NCI-H2107 (cell line): Measurements from ENCODE around the gene ELMO1.
A peak's percentile ranks its signal among the peaks of the same experiment; 100 is the strongest.

Source experiments
- DNase-seq: peaks from one replicate; lab custom pipeline; 2025; lab: John Stamatoyannopoulos, UW

Gene ELMO1

DNA sequence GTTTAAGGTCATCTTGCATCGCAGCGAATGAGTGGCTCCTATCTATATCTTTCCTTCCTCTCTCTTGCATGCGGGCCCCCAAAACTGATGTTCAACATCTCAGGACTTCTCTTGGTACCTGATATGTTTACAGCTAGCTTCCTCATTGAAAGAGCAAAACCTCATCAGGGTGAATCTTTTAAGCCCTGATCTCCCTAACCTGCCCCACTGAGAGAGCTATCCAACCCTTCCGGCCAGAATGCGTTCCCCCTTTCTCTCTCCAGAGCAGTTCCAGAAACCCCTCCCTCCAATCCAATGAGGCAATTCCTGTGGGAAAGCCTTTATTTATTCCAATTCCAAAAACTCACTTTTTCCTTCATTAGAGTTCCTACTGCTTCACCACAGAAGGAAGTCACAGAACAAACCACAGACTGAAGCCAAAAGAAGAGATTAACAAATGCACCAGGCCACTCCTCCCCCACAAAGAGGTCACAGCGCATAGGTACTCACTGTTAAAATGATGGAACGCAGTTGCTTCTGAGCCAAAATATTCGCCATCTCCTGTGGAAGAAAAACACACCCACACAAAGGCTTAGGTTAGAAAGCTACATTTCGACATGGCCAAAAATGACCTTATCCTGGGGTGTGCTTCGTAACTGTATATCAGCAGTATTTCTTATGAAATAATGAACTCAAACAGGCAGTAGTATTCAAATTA, 232.4 kb downstream of the ELMO1 start:
- DNase-seq, result no peak

DNA sequence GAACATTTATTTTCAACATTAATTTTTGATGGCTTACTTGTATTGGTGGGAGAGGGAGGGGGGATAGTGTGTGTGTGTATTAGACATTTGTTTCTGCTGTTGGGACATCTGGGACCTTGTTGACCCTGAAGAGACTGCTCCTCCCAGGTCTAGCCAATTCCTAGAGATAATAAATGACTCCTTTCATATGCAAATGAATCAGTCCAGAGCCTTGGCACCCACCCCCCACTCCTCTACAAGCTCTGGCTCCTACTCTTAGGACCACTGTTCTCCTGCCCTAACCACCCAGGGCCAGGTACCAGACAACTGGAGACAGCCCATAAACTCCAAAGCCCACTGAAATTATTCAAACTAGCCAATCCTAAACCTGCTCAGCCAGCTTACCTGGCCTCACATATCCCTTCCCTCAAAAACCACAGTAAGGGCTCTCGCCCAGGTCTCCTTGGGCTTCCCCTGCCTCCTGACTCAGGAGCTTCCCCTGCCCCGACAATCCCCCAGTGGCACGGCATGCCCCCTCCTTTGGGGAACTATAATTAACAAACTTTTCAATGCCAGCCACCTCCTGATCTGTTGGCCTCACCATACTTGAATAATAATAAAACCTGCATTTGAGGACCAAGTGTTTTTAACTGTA, 233.3 kb downstream of the ELMO1 start:
- DNase-seq, result no peak

DNA sequence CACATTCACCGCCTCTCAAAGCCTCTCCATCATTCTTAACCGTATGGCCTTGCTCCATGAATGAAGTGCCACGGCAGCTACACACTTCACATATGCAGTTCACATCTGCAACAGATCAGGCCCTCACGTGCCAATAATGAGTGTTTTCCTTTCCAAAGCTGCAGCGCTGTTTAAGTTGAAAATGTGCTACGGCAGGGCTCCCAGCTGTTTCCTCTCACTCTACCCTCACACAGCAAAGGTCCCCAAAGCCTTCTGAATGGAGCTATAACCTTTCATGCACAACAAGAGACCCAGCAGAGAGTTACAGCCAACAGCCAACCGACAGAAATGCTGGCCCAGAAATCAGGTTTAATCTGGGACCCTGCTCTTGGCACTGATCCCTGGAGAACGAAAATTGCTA, 236.1 kb downstream of the ELMO1 start:
- DNase-seq, result no peak

DNA sequence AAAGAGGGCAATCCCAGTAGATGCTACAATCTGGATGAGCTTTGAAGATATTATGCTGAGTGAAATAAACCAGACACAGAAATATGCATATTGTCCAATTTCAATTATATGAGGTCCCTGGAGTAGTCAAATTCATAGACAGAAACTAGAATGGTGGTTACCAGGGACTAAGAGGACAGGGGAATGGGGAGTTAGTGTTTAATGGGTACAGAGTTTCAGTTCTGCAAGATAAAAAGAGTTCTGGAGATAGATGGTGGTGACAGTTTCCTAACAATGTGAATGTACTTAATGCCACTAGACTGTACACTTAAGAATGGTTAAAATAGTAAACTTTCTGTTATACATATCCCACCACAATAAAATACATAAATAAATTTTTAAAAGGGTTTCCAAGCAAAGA, 236.6 kb downstream of the ELMO1 start:
- DNase-seq, result no peak

DNA sequence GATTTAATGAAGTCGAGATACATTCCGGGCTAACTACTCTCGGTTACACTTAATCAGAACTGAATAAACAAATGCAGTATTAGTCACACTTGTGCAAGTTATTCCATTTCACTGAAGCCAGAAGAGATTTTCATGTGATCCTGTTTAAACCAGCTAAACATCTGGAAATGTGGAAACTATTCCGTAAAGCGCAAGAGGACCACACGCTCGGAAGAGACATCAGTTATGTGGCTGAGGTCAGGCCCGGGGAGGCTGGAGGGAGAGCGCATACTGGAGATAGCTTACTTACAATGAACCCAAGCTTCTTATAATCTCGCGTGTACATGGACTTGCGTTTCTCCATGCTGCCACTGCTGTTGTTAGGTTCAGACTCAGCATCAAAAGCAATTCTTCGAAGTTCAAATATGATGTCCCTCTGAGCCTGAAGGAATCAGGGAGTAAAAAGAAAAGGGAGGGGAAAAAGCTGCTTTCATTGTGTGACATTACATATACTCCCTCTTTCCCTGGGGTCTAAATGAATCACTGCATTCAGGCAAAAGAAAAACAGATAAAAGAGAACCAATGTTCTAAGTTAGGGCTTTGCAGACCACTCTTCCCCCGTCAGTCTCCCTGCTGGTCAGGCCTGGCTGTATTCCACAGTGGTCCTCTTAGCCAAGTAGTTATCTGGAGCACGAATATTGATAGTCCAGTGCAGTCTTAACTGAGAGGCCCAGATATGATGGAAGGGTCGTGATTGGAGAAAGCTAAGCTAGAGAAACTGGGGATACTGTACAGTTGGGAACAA, 237.4 kb downstream of the ELMO1 start:
- DNase-seq, result no peak

DNA sequence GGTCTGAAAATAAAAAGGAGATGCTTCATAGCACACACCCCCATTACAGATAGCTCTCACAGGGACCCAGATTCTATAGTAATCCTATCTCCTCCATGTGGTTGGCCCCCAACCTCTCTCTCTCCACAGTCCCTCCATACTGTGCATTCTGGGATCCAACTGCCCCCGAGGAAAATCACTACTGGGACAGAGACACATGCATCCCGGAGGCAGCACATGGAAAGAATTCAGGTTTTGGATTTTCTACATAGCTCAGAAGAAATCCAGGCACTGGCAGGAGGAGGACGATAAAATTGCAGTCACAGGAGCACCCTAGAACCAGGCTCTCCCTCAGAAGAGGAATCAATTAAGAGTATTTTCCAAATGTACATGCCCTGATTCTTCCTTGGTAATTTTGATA, 239.5 kb downstream of the ELMO1 start:
- no peak for DNase-seq

DNA sequence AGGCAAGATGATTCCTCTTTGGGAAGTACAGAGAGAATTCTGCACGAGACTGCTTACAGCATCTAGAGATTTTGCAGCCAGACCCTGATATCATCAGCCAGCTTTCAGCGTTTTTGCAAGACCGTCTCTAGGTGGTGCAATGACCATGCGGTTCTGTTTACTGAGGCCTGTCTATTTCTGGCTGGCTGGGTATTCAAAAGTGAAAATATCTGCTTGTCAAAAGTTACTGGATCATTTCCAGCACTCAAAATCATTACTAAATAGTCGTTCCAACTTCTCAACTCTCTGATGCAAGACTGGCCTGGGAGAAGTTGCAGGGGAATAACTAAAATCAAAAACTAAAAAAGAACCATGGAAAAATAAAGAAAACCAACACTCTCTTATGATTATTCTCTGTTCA, 240.1 kb downstream of the ELMO1 start:
- DNase-seq, result no peak

DNA sequence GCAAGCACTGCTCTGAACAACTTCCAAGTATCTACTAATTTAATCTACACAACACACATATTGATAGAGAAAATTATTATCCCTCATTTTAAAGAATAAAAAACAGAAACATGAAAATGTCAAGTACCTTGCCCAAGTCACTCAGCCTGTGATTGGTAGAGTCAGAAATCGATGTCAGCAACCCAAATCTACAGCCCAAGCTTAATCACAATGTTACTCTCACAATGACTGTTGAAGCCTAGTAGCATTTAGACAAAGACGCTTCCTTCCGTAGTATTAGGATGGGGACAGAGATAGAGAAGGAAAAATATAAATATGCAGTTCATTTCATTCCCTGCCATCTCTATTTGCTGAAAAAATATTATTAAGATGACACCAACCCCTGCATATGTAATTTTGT, 242.5 kb downstream of the ELMO1 start:
- no peak for DNase-seq

DNA sequence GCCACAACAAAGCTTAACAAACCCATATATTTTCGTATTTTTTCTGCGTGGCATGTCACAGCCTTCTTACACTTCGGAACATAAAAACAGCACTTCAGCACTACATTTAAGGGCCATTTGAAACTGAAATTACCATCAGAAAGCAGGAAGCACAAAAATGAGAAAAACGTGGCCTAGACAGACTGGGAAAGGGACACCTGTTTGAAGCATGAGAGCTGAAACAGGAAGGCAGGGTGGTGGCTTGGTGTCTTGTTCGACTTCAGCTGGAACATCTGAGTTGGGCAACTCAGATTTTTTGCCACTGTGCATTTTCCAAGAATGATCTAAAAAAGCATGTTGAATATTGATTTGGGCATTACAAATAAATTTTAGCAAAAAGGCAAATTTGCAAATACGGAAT, 243.2 kb downstream of the ELMO1 start:
- no peak for DNase-seq

DNA sequence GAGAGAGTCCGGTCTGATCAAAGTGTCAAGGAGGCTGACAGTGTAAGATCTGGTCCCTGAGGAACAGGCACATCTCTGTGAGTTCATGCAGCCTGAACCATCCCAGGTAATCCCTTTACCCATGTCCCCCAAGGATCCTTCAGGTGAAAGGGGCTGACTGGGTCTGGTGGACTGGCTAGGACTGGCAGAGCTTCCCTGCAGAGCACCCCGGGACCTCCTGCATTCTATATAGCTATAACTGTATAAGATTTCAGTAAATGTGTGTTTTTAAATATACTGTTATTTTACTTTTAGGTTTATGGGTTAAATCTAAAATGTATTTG, 246.8 kb downstream of the ELMO1 start:
- DNase-seq, result no peak

DNA sequence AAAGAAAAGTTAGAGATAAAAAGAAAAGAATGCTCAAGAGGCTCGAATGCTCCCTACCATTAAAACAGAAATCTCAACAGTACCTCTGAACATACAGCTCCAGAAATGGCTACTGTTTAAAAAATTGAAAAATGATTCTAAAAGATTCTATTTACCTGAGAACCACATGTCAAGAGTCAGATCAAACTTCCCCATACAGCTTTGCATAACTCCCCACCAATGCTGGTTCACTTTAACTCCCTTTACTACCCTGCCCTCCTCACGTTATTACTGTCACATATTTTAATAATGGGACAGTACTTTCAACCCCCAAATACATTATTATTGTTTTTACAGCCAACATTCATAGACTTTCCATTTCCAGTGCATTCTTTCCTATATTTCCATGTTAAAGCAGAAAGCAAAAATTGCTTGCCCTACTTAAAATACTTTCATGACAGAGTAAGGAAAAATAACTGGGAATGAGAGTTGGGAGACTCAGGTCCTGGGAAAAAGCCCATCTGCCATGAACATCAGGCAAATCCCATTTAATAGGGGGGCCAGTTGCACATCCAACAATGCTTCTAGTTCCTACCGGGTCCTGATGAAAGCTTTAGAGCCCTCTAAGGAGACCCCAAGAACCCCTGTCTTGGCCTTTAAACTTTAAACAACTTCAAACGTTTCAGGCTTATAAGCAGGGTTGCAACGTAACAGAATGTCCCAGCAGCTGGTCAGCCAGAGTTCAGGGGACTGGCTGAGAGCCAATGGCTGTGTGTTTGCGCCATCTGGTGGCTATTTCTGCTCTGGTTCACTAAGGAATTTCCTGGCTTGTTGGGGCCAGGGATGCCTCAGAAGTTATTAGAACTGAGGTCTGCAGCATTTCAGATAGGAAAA, 247.4 kb downstream of the ELMO1 start:
- DNase-seq, result peak; percentile 13

DNA sequence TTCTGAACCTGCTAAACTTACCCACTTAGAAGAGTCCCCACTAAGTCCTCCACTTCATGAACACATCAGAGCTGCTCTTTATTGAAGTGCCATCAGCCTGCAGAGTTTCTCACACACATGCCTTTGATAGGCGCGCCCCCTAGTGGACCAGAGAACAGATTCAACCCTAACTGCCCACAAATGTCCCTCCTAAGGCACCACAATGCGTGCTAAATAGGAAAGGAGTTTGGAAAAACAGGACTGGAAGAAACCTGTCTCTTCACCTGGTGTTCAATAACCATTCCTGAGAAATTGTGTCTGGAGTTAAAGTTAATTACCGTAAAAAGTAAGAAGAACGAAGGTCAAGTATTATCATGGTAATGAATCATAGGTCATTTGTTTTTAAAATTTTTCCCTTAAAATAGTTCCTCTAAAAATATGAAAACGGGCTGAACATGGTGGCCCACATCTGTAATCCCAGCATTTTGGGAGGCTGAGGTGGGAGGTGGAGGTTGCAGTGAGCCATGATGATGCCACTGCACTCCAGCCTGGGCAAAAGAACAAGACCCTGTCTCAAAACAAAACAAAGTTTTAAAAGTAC, 249.7 kb downstream of the ELMO1 start:
- DNase-seq, result peak; percentile 72

DNA sequence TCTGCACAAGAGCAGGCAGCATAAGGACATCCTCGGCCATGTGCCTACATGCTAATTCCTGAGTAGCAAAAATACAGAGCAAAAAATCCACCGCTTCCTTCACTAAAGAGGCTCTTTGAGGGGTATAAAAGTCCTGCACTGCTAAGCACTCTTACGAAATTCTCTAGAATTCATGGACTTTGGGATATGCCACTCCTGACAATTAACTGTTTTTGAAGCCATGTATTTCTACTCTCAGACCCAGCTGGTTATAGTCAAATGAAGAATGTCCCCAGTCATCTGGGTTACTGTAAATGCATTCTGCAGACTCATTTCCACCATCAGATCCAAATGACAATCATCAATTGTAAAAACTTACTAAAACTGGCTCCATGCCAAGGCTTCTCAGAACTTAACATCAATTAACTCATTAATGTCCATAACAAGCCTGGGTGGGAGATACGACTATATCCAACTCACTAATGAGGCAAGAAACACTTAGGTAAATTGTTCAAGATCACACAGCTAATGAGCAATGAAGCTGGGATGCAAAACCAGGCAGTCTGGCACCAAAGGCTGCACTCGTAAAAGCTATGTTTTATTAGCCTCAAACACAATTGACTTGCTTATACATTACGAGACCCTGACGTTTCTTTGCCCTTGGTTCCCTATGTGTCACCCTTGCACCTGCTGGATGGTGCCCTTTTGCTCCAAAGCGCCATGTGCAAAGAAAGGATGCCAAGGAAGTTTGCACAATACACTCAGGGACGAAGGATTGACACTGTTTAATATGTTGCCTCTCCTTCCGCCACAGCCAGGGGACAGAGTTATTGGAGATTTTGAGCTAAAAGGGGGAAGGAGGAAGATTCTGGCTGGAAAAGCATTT, 250.4 kb downstream of the ELMO1 start:
- no peak for DNase-seq

DNA sequence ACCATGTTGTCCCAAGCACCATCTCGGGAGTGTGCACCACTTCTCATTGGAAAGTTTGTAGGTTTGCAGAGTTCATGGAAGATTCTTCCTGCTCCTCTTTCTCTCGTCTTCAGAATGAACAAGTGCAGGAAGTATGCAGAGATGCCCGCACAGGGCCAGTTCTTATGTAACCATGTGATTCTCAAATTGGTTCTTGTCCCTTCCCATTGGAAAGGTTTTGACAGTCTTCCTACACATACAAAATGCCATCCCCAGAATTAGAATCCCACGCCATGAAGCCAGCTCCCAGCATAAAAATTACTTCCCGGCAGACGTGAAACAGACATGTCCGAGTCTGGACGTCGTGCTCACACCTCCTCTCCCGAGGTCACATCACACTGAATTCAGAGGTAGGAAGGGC, 251.6 kb downstream of the ELMO1 start:
- DNase-seq, result no peak

DNA sequence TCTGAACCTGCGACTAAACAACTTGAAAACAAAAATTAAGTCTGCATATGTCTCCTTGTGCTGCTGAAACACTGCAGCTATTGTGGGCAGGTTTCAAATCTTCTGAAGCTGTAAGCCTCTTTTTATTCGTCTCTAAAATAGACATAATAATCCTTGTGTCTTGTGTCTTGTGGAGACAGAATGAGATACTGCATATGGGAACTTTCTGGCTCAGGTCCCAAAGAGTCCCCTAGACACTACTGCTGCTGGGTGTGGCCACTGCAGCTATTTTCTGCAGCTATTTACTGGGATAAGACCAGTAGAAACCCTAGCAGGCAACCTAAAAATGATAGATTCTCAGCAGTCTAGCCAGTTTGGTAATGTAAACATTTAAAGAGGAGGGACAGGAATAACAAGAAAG, 252.0 kb downstream of the ELMO1 start:
- no peak for DNase-seq

DNA sequence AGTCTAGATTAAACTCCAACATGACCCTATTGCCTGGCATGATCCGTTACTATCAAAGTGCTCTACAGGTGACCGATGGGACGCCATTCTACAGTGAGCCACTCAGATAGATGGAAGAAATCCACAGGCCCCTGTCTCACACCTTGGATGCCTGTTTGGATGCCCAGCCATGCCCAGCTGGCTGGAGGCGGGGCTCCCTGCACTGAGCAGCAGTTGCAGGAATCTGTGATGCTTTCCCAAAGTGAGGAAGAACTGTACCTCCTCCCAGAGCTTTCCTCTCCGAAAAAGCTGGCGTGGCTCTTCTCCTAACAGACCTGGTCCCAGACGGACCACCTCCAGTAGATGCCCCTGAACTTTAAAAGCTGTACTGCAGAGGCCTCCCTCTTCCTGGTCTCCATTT, 253.3 kb downstream of the ELMO1 start:
- no peak for DNase-seq

DNA sequence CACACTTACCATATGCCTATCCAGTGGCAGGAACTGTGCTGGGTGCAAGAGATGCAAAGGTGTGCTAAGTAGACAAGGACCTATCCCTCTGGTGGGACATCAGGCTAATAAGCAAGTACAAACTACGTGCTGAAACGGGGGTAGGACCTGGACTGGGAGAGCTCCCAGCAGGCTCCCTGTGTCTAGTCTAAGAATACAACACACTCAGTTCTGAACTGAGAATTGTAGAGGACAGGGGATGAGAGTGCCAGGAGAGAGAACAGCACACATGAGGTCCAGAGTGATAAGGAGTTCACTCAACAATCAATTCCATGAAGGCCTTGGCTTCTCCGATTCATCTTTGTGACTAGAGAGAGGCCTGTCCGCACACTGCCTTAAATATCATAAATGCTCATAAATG, 253.7 kb downstream of the ELMO1 start:
- DNase-seq, result no peak

DNA sequence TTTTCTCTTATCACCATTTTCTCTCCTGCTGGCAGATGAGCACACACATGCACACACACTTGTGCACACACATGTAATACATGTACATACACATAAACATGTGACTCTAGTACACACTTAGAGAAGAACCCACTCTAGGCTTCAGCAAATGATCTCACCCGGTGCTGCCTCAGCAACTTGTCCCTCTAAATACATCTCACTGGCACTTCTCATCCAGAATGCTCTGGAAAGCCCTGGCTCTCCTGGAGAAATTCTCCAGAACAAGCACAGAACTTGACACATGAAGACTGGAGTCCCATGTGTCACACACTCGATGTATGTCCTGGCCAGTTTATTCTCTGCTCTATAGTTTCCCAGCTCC, 254.9 kb downstream of the ELMO1 start:
- DNase-seq, result no peak

DNA sequence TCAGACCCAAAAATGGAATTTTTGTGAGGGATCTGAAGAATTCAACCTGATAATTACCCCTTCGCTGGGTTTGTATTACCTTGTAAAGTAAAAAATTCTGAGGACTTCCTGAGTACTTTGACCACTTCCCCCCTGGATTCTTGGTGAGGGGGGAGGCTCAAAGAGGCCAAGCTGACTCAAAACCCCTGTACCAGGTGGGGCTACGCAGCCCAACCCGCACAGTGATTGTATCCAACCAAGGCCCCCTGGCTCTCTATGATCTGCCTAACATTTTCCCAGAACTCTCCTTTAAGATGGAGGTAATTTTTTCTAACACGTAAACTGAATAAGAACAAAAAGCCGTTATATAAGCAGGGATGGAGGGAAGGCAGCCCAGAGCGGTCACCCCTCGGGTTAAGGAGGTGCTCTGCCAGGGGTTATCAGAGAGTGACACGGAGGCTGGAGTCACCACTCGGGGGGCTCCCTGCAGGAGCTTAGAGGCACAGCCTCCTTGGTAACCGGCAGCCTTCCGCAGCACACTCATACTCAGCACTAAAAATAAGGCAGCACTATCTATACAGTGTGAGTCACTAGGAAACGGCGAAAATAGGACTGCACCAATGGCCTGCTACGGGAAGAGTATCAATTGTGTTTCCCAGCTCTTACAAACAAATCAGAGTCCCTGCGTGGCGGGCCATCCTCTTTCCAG, 255.4 kb downstream of the ELMO1 start:
- DNase-seq, result no peak

DNA sequence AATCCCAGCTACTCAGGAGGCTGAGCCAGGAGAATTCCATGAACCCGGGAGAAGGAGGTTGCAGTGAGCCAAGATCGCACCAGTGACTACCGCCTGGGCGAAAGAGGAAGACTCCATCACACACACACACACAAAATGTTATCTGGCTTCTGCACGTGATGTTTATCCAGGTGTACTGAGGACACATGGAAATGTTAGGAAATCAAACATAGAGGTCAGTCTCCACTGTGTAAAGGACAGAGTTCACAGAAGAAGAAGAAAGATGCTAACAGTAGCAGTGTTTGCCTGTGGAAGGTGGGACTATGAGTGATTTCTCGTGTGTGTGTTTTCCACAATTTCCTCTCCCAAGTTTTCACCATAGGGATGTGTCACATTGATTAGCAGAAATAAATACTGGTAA, 256.9 kb downstream of the ELMO1 start:
- no peak for DNase-seq

DNA sequence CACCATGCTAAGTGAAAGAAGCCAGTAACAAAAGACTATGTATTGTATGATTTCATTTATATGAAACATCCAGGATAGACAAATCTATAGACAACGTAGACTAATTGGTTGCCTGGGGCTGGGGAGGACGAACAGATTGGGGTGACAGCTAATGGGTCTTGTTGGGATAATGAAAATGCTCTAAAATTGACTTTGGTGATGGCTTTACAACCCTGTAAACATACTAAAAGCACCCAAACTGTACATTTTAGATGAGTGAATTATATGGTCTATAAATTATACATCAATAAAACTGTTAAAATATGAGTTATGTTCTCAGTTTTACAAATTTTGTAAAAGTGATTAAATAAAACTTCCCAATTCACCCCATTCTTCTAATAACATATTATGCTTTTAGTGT, 261.5 kb downstream of the ELMO1 start:
- no peak for DNase-seq
